Vagina (tissue), 2 donors: Measurements from ENCODE around the gene WDR38. TPM values are rescaled to one million over a fixed set of nuclear protein-coding genes. Genes with fewer than 3 reads are reported as not detected.

Source experiments
- DNase-seq, 2 donors: peaks; one replicate each; pipeline ENCODE4 v3.0.0-alpha.2; 2017; ENCODE audit errors: extremely low spot score in 2 of 2
- H3K27ac ChIP-seq: fragments of 200-600 bp; sonication (generic); one replicate; pipeline ENCODE4 v1.5.1; 2019
- H3K27me3 ChIP-seq: fragments of 200-600 bp; sonication (generic); one replicate; pipeline ENCODE4 v1.5.1; 2019
- H3K36me3 ChIP-seq, 2 donors: fragments of 200-600 bp; sonication (generic); one replicate each; pipeline ENCODE4 v1.5.1; 2017 to 2019
- H3K4me1 ChIP-seq: fragments of 200-600 bp; sonication (generic); one replicate; pipeline ENCODE4 v1.5.1; 2019
- H3K4me3 ChIP-seq, 2 donors: fragments of 200-600 bp; sonication (generic); 1 replicate in 1 of 2; 2 replicates in 1 of 2; pipeline ENCODE4 v1.5.1; 2016 to 2019
- H3K9me3 ChIP-seq: fragments of 200-600 bp; sonication (generic); one replicate; pipeline ENCODE4 v1.5.1; 2019
- POLR2A ChIP-seq, 2 donors: fragments of 450-650 bp; IDR thresholded peaks; one replicate each; pipeline ENCODE4 v1.6.1; 2017; ENCODE audit warnings: antibody characterized with exemption in 2 of 2, mild to moderate bottlenecking in 2 of 2, moderate library complexity in 2 of 2
- POLR2AphosphoS5 ChIP-seq, 2 donors: sonication (generic); formaldehyde crosslinking; IDR thresholded peaks; one replicate each; pipeline ENCODE4 v1.9.0; 2017; ENCODE audit warnings: antibody characterized with exemption in 2 of 2, mild to moderate bottlenecking in 2 of 2, low read depth in 1 of 2; ENCODE audit not compliant: insufficient read depth in 1 of 2
- intact Hi-C: fragments of 100-400 bp; cut with DNase I; formaldehyde crosslinking; loops from one replicate; pipeline ENCODE4 v1.15.1; 2023
- total RNA-seq: library from RNA; depleted of rRNA; stranded (reverse); fragments of >200 nt; gene quantifications from one replicate; pipeline ENCODE4 v1.2.3, GENCODE V29; 2016
- TF ChIP-seq, protein P1 (sequence below), 3 experiments: fragments of 450-650 bp in 2 of 3; fragments of 200-600 bp in 1 of 3; sonication (generic) in 1 of 3; IDR thresholded peaks; one replicate each; pipeline ENCODE4 v1.5.1; 2017 to 2019; ENCODE audit warnings: antibody characterized with exemption in 3 of 3, mild to moderate bottlenecking in 2 of 3, moderate library complexity in 2 of 3

The WDR38 gene
- total RNA-seq, 1 donor from 2014 or later, result not detected

DNA sequence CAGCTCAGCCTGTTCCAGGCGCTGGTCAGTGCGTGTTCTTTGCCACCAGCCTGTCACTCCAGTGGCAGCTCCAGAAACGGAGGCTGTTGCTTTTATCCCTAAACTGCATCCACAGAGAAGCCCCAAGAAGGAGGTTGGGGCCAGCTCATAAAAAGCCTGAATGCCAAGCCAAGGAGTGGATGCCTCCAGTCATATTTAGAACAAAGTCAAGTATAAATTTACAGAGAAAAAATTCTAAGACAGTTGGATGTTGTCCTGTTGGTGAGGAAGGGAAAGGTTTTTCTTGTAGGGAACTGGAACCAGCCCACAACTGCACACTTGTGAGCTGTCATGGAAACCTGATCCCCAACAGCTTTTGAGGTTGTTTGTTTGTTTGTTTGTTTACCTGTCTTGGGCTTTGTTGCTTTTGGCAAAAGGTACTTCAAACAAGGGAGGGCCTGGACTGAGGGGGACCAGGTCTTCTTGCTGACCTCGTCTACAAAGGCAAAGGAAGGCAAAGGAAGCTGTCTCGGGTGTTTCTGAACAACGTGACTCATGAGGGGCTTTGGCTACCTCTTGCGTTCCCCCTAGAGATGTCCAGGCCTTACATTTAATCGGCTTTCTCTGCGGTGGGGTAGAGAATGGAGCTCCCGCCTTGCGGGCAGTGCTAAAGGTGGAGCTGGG is 39.6 kb upstream of the WDR38 start:
- no peaks in the 10 kb centered on the region for H3K9me3 ChIP-seq
- no peak overlapping the region for H3K4me3 ChIP-seq
- H3K4me1 ChIP-seq, result peaks cover 48% of the 10 kb centered on the region
- H3K36me3 ChIP-seq, result no peaks in the 10 kb centered on the region
- H3K27ac ChIP-seq, result peak overlapping the region; percentile 75
- no peaks in the 10 kb centered on the region for H3K27me3 ChIP-seq
- intact Hi-C loops, result no loop called here
- TF ChIP-seq POLR2A (IDR thresholded peaks at IDR 0.05), result no peak
- TF ChIP-seq, protein P1, sequence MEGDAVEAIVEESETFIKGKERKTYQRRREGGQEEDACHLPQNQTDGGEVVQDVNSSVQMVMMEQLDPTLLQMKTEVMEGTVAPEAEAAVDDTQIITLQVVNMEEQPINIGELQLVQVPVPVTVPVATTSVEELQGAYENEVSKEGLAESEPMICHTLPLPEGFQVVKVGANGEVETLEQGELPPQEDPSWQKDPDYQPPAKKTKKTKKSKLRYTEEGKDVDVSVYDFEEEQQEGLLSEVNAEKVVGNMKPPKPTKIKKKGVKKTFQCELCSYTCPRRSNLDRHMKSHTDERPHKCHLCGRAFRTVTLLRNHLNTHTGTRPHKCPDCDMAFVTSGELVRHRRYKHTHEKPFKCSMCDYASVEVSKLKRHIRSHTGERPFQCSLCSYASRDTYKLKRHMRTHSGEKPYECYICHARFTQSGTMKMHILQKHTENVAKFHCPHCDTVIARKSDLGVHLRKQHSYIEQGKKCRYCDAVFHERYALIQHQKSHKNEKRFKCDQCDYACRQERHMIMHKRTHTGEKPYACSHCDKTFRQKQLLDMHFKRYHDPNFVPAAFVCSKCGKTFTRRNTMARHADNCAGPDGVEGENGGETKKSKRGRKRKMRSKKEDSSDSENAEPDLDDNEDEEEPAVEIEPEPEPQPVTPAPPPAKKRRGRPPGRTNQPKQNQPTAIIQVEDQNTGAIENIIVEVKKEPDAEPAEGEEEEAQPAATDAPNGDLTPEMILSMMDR (IDR thresholded peaks at IDR 0.05), result no peak
- no peak for TF ChIP-seq POLR2AphosphoS5 (IDR thresholded peaks at IDR 0.05; ENCODE audit: insufficient read depth in 1 of 2, low read depth in 1 of 2)
- no peak for DNase-seq

DNA sequence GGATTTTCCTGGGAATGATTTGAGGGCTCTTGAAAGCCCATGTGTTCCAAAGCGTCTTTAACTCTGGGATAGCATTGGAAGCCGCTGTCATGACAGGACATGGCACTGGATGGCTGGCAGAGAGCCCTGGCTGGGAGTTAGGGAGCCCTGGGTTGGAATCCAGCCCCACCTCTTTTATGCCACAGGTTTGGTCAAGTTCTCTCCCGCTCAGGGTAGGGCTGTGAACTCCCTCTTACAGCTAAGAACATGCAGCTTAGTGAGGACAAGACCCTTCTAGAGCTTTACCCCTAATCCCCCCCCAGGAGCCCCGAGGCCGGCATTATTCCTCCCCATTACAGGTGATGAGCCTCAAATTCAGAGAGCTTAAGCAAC is 39.1 kb upstream of the WDR38 start:
- Histone ChIP-seq H3K36me3 (no peaks in the 10 kb centered on the region), H3K4me3 (no peak overlapping the region), H3K27me3 (no peaks in the 10 kb centered on the region), H3K9me3 (no peaks in the 10 kb centered on the region), H3K27ac (peak overlapping the region; percentile 75), H3K4me1 (peaks cover 53% of the 10 kb centered on the region)
- intact Hi-C loops, result no loop called here
- TF ChIP-seq, protein P1 (IDR thresholded peaks at IDR 0.05), result no peak
- TF ChIP-seq POLR2AphosphoS5 (IDR thresholded peaks at IDR 0.05; ENCODE audit: insufficient read depth in 1 of 2, low read depth in 1 of 2) (no peak), POLR2A (IDR thresholded peaks at IDR 0.05) (no peak)
- DNase-seq, result no peak

GRCh38 chr9:124815601-124816000 is 37.7 kb upstream of the WDR38 start:
- no peak for DNase-seq
- Histone ChIP-seq H3K4me3 (no peak overlapping the region), H3K9me3 (no peaks in the 10 kb centered on the region), H3K36me3 (no peaks in the 10 kb centered on the region), H3K4me1 (peaks cover 55% of the 10 kb centered on the region), H3K27ac (no peak overlapping the region), H3K27me3 (no peaks in the 10 kb centered on the region)
- intact Hi-C loops, result no loop called here
- no peak for TF ChIP-seq POLR2AphosphoS5 (IDR thresholded peaks at IDR 0.05; ENCODE audit: insufficient read depth in 1 of 2, low read depth in 1 of 2)
- TF ChIP-seq, protein P1 (IDR thresholded peaks at IDR 0.05), result no peak
- TF ChIP-seq POLR2A (IDR thresholded peaks at IDR 0.05), result no peak

DNA sequence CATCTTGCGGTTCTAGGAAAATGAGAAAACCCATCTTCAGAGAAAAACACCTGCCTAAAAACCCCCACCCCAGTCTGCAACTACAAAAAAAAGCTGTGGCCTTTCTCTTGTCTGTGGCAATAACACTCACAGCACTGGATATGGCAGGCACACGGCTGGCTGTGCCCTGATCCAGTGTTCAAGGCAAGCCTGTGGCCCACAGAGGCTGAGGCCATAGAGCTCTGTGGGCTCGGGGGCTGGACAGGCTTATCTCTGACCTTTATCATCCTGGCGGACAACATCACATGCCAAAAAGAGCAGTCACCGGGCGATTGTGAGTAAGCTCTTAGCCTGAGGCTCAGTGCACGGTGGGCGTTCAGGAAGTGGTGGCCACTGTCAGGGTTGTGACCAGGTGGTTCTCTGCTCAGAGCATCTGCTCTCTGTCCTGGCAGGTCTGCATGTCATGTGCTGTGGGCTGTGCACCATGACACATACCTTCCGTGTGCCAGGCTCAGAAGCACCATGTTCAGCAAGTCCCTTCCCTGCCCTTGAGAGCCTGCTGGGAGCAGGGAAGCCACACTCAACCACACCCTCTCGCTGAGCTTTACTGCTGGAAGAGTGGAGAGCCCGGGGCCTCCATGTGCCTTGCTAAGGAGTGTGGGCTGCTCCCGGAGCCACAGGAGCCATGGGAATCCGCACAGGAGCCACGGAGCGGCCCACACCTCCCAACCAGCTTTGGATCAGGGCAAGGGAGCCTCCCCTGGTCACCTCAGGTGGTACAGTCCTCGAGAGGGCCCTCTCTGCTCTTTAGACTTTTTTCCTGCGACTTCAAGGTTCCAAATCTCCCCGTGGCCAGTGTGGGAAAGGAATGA is 34.6 kb upstream of the WDR38 start:
- intact Hi-C loops, result no loop called here
- H3K4me3 ChIP-seq, result no peak overlapping the region
- H3K4me1 ChIP-seq, result peaks cover 30% of the 10 kb centered on the region
- no peaks in the 10 kb centered on the region for H3K27me3 ChIP-seq
- H3K9me3 ChIP-seq, result no peaks in the 10 kb centered on the region
- H3K27ac ChIP-seq, result peak overlapping the region; percentile 63
- DNase-seq, result no peak
- no peaks in the 10 kb centered on the region for H3K36me3 ChIP-seq
- peak in 1 of 2 donors; percentile 70 for TF ChIP-seq POLR2AphosphoS5 (IDR thresholded peaks at IDR 0.05; ENCODE audit: insufficient read depth in 1 of 2, low read depth in 1 of 2)
- TF ChIP-seq, protein P1 (IDR thresholded peaks at IDR 0.05), result no peak
